K562 (cell line): ENCODE results near the gene SPDEF. TPM values are rescaled to one million over a fixed set of nuclear protein-coding genes. Genes with fewer than 3 reads are reported as not detected.
A peak's percentile ranks its signal among the peaks of the same experiment; 100 is the strongest.

Experiments used
- BHLHE40 ChIP-seq: IDR thresholded peaks from 2 replicates; pipeline ENCODE4 v1.6.1; 2011; ENCODE audit warnings: low read length, improper control_type of control experiment
- BRCA1 ChIP-seq, 2 experiments: fragments of 450-650 bp in 1 of 2; sonication (generic) in 1 of 2; formaldehyde crosslinking in 1 of 2; IDR thresholded peaks; 2 replicates each; pipeline versions ENCODE4 v1.5.0 to v1.6.1; 2017 to 2020; ENCODE audit warnings: mild to moderate bottlenecking in 1 of 2, missing genetic modification reagents in 1 of 2
- CHD1 ChIP-seq: fragments of 200-600 bp; sonication (generic); IDR thresholded peaks from one replicate; pipeline ENCODE4 v1.6.1; 2012; ENCODE audit warnings: mild to moderate bottlenecking, moderate library complexity, low read length, inconsistent platforms
- ELK1 ChIP-seq: sonication (generic); formaldehyde crosslinking; IDR thresholded peaks from 2 replicates; pipeline ENCODE4 v1.8.1; 2022; ENCODE audit warnings: missing genetic modification reagents
- ELK3 ChIP-seq: fragments of 450-650 bp; formaldehyde crosslinking; IDR thresholded peaks from 2 replicates; pipeline ENCODE4 v1.4.0; 2020; ENCODE audit warnings: mild to moderate bottlenecking
- ESRRA ChIP-seq: fragments of 450-650 bp; IDR thresholded peaks from 2 replicates; pipeline ENCODE4 v1.6.1; 2014; ENCODE audit warnings: low read depth, mild to moderate bottlenecking, moderate library complexity, borderline replicate concordance
- ETS1 ChIP-seq: conservative IDR thresholded peaks from 2 replicates; pipeline ENCODE4 v1.6.1; 2011; ENCODE audit warnings: low read depth, mild to moderate bottlenecking, low read length; ENCODE audit not compliant: control insufficient read depth
- FOXK2 ChIP-seq, 2 experiments: fragments of 450-650 bp; IDR thresholded peaks in 1 of 2; conservative IDR thresholded peaks in 1 of 2; 2 replicates each; pipeline ENCODE4 v1.6.1; 2016; ENCODE audit warnings: low read depth in 2 of 2, mild to moderate bottlenecking in 1 of 2
- HDAC1 ChIP-seq, 2 experiments: fragments of 450-650 bp; IDR thresholded peaks; 2 replicates each; pipeline ENCODE4 v1.6.1; 2016 to 2017; ENCODE audit warnings: inconsistent platforms in 1 of 2, mild to moderate bottlenecking in 1 of 2, moderate library complexity in 1 of 2
- NCOA1 ChIP-seq: fragments of 450-650 bp; IDR thresholded peaks from 2 replicates; pipeline ENCODE4 v1.6.1; 2016; ENCODE audit warnings: low read depth
- NCOA6 ChIP-seq: fragments of 450-650 bp; IDR thresholded peaks from 2 replicates; pipeline ENCODE4 v1.6.1; 2017; ENCODE audit warnings: mild to moderate bottlenecking
- RBM25 ChIP-seq: fragments of 200-400 bp; formaldehyde crosslinking; IDR thresholded peaks from 2 replicates; pipeline ENCODE4 v1.6.1; 2018; ENCODE audit warnings: low read length, low read depth, moderate library complexity; ENCODE audit not compliant: severe bottlenecking
- SAFB2 ChIP-seq: fragments of 200-400 bp; formaldehyde crosslinking; IDR thresholded peaks from 2 replicates; pipeline ENCODE4 v1.6.1; 2018; ENCODE audit warnings: borderline replicate concordance, low read length, low read depth, moderate library complexity; ENCODE audit not compliant: severe bottlenecking
- SRSF9 ChIP-seq: fragments of 200-400 bp; formaldehyde crosslinking; IDR thresholded peaks from 2 replicates; pipeline ENCODE4 v1.6.1; 2017; ENCODE audit warnings: low read depth, low read length, borderline replicate concordance
- U2AF1 ChIP-seq: fragments of 200-400 bp; formaldehyde crosslinking; optimal IDR thresholded peaks from 2 replicates; pipeline ENCODE3; 2017; ENCODE audit warnings: mild to moderate bottlenecking, low read depth, low read length, moderate library complexity
- ZKSCAN3 ChIP-seq: fragments of 250-450 bp; sonication (Bioruptor Pico); IDR thresholded peaks from 2 replicates; pipeline ENCODE4 v1.4.0; 2020
- ZNF280B ChIP-seq: fragments of 250-450 bp; sonication (Bioruptor Pico); IDR thresholded peaks from 2 replicates; pipeline ENCODE4 v1.5.1; 2021; ENCODE audit warnings: mild to moderate bottlenecking
- ZNF551 ChIP-seq: fragments of 250-450 bp; sonication (Bioruptor Pico); IDR thresholded peaks from 2 replicates; pipeline ENCODE4 v1.5.0; 2021; ENCODE audit warnings: mild to moderate bottlenecking, moderate library complexity
- polyA plus RNA-seq, 8 experiments: library from polyadenylated mRNA; depleted of rRNA in 4 of 8; stranded (reverse) in 5 of 8; unstranded in 3 of 8; fragments of >200 nt; fragmentation: Nextera tagmentation in 2 of 8; fragmentation: Illumina TruSeq in 1 of 8; extraction: Ambion mirVana in 2 of 8; extraction: Trizol in 1 of 8; gene quantifications; 2 replicates each; pipeline versions ENCODE4 v1.2.1 to v1.2.3, GENCODE V29; 2011 to 2014; ENCODE audit warnings: inconsistent platforms in 1 of 8, missing spikeins in 1 of 8
- total RNA-seq, 7 experiments: library from RNA; depleted of rRNA in 6 of 7; stranded (reverse); fragments of >200 nt in 6 of 7; fragmentation: Illumina TruSeq in 2 of 7; extraction: Trizol in 2 of 7; gene quantifications; 2 replicates each; pipeline versions ENCODE4 v1.2.1 to v1.2.3, GENCODE V29; 2011 to 2021; ENCODE audit warnings: low replicate concordance in 1 of 7

Gene SPDEF
- total and polyA plus RNA-seq, 9 of the 15 experiments (the other 6 are each of a cell fraction or from before 2014, with no cell fraction given), result 0.04 to 0.12 (median 0.11) TPM; not detected in 5

- TF ChIP-seq ELK1 (CRISPR knock-in tag), result no peak
- TF ChIP-seq ZKSCAN3 (CRISPR knock-in tag), result no peak
- no peak for TF ChIP-seq BHLHE40
- no peak for TF ChIP-seq ZNF551 (CRISPR knock-in tag)
- no peak for TF ChIP-seq ZNF280B
- TF ChIP-seq FOXK2 (conservative IDR thresholded peaks at IDR 0.05 in 1 of 2, IDR thresholded peaks at IDR 0.05 in 1 of 2; ENCODE audit: low read depth in 2 of 2), result 0 out of 4 replicates have a peak, but pooled peaks of 1 of the 2 experiments have one; percentile 47
- TF ChIP-seq SRSF9, result no peak
- peak; percentile 84 for TF ChIP-seq RBM25
- no peak for TF ChIP-seq ELK3 (CRISPR knock-in tag)
- TF ChIP-seq HDAC1 (IDR thresholded peaks at IDR 0.05), result peak in 1 of 2 experiments; percentile 73; a peak in 2 of 4 replicates
- no peak for TF ChIP-seq NCOA1
- no peak for TF ChIP-seq SAFB2
- no peak for TF ChIP-seq BRCA1 (IDR thresholded peaks at IDR 0.05)
- TF ChIP-seq BRCA1 (CRISPR knock-in tag; IDR thresholded peaks at IDR 0.05), result no peak
- 0 out of 2 replicates have a peak, but pooled peaks have one; percentile 39 for TF ChIP-seq ESRRA
- no peak for TF ChIP-seq NCOA6
- no peak for TF ChIP-seq U2AF1
- no peak for TF ChIP-seq ETS1
- TF ChIP-seq CHD1, result no peak
These were observed 38.7 kb downstream of the SPDEF start (continued) for GRCh38 chr6:34517461-34517881.
